ENCODE data around the gene GAB4. TPM values are rescaled to one million over a fixed set of nuclear protein-coding genes. Genes with fewer than 3 reads are reported as not detected.
"Not testable (repeated sequence)": the region's sequence is repeated elsewhere in the genome, so short reads cannot be mapped to it uniquely, and the experiment has no call there.

The GAB4 gene
- total RNA-seq, 1 donor from 2014 or later, result not detected

DNA sequence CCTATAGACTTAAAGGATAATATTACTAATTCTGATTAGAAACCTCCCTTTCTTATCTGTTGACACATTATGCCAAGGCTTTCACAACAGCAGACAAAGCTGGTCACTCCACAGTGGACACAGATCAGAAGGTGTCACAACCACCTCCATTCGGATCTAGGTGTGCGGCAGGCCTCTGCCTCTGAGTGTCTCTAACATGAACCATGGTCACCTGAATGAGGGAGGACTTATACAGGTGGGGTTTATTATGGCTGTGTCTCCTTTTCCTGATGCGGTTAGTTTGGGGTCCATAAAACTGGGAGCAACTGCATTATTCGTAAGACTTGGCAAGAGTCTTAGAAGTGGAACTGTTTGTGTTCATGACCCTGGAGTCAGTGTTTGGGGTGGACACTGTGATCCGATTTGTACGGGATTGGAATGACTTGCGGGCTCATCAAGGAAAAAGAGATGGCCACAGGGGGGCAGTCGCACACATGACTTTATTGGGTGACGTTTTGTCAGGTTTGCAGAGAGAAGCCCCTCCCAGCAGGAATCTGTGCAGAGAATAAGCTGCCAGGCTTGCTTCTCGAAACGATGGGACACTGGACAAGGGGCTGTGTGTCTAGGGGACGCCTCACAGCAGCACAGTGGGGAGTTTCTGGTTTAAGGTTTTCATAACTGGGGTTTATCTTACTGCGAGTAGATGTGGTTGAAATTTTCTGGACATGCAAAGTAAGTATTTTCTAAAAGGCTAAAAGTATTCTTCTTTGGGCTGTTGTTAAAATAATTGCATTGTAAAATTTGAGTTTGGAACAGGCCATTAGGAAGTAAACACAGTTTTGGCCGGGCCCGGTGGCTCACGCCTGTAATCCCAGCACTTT lies 90.6 kb downstream of the GAB4 start:
- no peak for FAIRE-seq
- DNase-seq (ENCODE audit: low spot score in 2 of 2), result peak; percentile 18 to 61

- DNase-seq (ENCODE audit: low spot score in 2 of 2), result no peak
- FAIRE-seq, result no peak
These were observed 92.3 kb downstream of the GAB4 start for GRCh38 chr22:16915701-16916100.

DNA sequence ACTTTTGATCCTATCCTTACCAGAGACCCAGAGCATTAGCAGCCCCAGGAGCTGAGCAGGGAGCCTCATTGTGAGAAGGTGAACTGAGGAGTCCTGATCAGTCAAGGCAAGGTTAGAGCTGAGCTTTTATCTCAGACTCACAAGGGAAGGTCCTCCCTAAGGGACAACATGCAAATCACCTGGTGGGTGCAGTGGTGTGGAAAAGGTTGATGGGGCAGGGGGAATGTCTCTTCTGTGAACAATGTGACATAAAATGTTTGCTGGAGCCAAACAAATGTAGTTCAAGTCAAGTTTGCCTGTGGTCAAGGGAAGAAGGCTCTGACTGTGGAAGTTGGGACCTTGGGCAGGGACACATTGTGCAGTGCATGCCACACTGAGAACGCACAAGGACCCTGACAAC lies 93.1 kb downstream of the GAB4 start:
- not testable (repeated sequence) for DNase-seq (ENCODE audit: low spot score in 2 of 2); FAIRE-seq

GRCh38 chr22:16914006-16914405 lies 94.0 kb downstream of the GAB4 start:
- FAIRE-seq, result no peak

DNA sequence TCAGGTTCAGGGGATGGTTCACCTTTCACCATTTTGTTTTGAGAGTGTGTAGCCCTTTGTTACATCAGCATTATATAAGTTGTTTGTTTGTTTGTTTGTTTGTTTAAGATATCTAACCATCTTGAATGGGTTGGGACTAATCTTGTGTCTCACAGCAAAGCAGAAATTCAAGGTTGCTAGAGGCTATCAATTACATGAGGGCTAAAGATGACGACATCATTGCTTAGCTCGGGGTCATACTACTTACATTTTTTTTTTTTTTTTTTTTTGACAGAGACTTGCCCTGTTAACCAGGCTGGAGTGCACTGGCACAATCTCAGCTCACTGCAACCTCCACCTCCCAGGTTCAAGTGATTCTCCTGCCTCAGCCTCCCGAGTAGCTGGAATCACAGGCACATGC lies 95.7 kb downstream of the GAB4 start:
- DNase-seq (ENCODE audit: low spot score in 2 of 2) (no peak), FAIRE-seq (no peak)

More at GRCh38 chr22:16914006-16914405, 94.0 kb downstream of the GAB4 start:
- no peak for DNase-seq (ENCODE audit: low spot score in 2 of 2)

Other genes starting within 250 kb of the GAB4 start
- gene XKR3, start 182.8 kb downstream of the GAB4 start, total RNA-seq, result not detected
- gene IL17RA, start 76.8 kb upstream of the GAB4 start, total RNA-seq, result 2.0 TPM
- 9.4 TPM for gene TMEM121B, start 113.1 kb upstream of the GAB4 start, total RNA-seq
- 33.0 TPM for gene HDHD5, start 151.1 kb upstream of the GAB4 start, total RNA-seq
- 2.9 TPM for gene ADA2, start 211.2 kb upstream of the GAB4 start, total RNA-seq